Skeletal muscle satellite cell (primary cell): ENCODE results near the gene ERBB3.

Experiments used
- H3K27me3 ChIP-seq: 2 replicates; pipeline ENCODE4 v1.7.0; 2013; ENCODE audit warnings: low read length; ENCODE audit not compliant: control insufficient read depth, insufficient read depth
- H3K36me3 ChIP-seq: 2 replicates; pipeline ENCODE4 v1.7.0; 2013; ENCODE audit warnings: mild to moderate bottlenecking, control low read depth, low read length; ENCODE audit not compliant: insufficient read depth
- H3K4me1 ChIP-seq: 2 replicates; pipeline ENCODE4 v1.7.0; 2013; ENCODE audit warnings: low read length; ENCODE audit not compliant: control insufficient read depth, insufficient read depth
- H3K4me2 ChIP-seq: 2 replicates; pipeline ENCODE4 v1.7.0; 2013; ENCODE audit warnings: mild to moderate bottlenecking, low read length
- H3K4me3 ChIP-seq: 2 replicates; pipeline ENCODE4 v1.7.0; 2013; ENCODE audit warnings: low read length
- H3K9ac ChIP-seq: 2 replicates; pipeline ENCODE4 v1.7.0; 2013; ENCODE audit warnings: mild to moderate bottlenecking, low read depth, low read length, moderate library complexity
- H3K9me3 ChIP-seq: replicated peaks from 2 replicates; pipeline ENCODE4 v1.7.0; 2013; ENCODE audit warnings: mild to moderate bottlenecking, control low read depth, low read length

The ERBB3 gene

DNA sequence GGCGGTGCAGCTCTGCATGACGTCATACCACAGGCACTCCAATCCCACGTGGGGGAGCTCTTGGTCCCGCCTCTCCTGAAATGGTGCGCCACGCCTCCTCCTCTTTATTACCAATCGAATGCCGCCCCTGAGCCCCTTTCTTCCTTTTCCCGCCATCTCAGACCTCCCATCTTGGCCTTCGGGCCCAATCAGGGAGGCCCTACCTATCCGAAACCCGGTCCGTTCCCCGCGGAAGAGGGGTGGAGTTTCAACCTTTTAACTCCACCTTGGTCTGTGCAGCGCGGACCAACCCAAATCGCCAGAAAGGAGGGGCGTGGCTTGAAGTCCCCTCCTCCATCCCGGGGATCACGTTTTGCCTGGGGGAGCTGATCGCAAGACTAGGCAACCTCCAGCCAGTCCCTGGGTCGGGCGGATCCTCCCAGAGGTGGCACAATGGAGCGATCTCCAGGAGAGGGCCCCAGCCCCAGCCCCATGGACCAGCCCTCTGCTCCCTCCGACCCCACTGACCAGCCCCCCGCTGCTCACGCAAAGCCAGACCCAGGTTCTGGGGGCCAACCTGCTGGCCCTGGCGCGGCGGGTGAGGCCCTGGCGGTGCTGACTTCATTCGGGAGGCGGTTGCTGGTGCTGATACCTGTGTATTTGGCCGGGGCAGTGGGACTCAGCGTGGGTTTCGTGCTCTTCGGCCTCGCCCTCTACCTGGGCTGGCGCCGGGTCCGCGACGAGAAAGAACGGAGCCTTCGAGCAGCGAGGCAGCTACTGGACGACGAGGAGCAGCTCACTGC is 48.1 kb downstream of the ERBB3 start, which contains the start of gene ESYT1:
ESYT1 (plus strand) TSS at position 380 of the 782 bp plus-strand sequence; CDS start at position 433, 53 bp downstream.
- Histone ChIP-seq H3K4me1 (peaks cover 29% of the 10 kb centered on the region), H3K9ac (peak within 1 kb of the TSS; percentile 82), H3K9me3 (no peaks in the 10 kb centered on the region), H3K4me3 (peak within 1 kb of the TSS; percentile 83), H3K27me3 (no peaks in the 10 kb centered on the region), H3K36me3 (peaks cover 27% of the 10 kb centered on the region), H3K4me2 (peak within 1 kb of the TSS; percentile 87)

- H3K4me1 ChIP-seq: peaks cover 29% of the 10 kb centered on the region
- H3K27me3 ChIP-seq: no peaks in the 10 kb centered on the region
These were observed 48.8 kb downstream of the ERBB3 start for GRCh38 chr12:56128670-56129205.

GRCh38 chr12:56129206-56129941 is 49.4 kb downstream of the ERBB3 start:
- Histone ChIP-seq H3K4me2 (peak overlapping the region; percentile 87), H3K4me1 (peaks cover 29% of the 10 kb centered on the region), H3K4me3 (peak overlapping the region; percentile 83), H3K9me3 (no peaks in the 10 kb centered on the region), H3K9ac (peak overlapping the region; percentile 82), H3K36me3 (peaks cover 40% of the 10 kb centered on the region), H3K27me3 (no peaks in the 10 kb centered on the region)

More at GRCh38 chr12:56128670-56129205, 48.8 kb downstream of the ERBB3 start:
- peak overlapping the region; percentile 83 for H3K4me3 ChIP-seq
- peak overlapping the region; percentile 87 for H3K4me2 ChIP-seq
- peaks cover 33% of the 10 kb centered on the region for H3K36me3 ChIP-seq
- H3K9ac ChIP-seq: peak overlapping the region; percentile 82
- H3K9me3 ChIP-seq: no peaks in the 10 kb centered on the region

- Histone ChIP-seq H3K36me3 (peaks cover 41% of the 10 kb centered on the region), H3K9ac (peak overlapping the region; percentile 82)
These were observed 50.1 kb downstream of the ERBB3 start for GRCh38 chr12:56129942-56130495.

DNA sequence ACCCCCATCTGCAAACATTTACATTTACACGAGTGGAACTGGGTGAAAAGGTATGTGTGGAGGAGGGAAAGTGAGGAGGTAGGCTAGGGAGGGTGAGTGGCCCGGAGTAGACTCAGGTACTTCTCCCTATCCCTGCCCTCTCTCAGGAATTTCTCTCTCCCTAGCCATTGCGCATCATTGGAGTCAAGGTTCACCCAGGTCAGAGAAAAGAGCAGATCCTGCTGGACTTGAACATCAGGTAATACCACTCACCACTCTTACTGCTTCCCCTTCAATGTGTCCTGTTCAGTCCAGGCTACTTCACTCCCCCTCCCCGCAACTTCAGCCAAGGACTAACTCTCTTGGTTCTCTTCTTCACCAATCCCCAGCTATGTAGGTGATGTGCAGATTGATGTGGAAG is 50.9 kb downstream of the ERBB3 start:
- Histone ChIP-seq H3K4me3 (no peak overlapping the region), H3K4me2 (no peak overlapping the region), H3K27me3 (no peaks in the 10 kb centered on the region), H3K36me3 (peaks cover 44% of the 10 kb centered on the region), H3K9me3 (no peaks in the 10 kb centered on the region), H3K9ac (no peak overlapping the region), H3K4me1 (peaks cover 28% of the 10 kb centered on the region)

More at GRCh38 chr12:56129942-56130495, 50.1 kb downstream of the ERBB3 start:
- no peaks in the 10 kb centered on the region for H3K27me3 ChIP-seq
- no peaks in the 10 kb centered on the region for H3K9me3 ChIP-seq
- peak overlapping the region; percentile 83 for H3K4me3 ChIP-seq
- H3K4me1 ChIP-seq: peaks cover 29% of the 10 kb centered on the region
- H3K4me2 ChIP-seq: peak overlapping the region; percentile 87

- Histone ChIP-seq H3K36me3 (peaks cover 83% of the 10 kb centered on the region), H3K4me3 (no peak overlapping the region), H3K4me1 (peaks cover 6% of the 10 kb centered on the region), H3K9ac (no peak overlapping the region), H3K9me3 (no peaks in the 10 kb centered on the region), H3K27me3 (no peaks in the 10 kb centered on the region), H3K4me2 (no peak overlapping the region)
These were observed 54.9 kb downstream of the ERBB3 start for GRCh38 chr12:56134897-56135296.

DNA sequence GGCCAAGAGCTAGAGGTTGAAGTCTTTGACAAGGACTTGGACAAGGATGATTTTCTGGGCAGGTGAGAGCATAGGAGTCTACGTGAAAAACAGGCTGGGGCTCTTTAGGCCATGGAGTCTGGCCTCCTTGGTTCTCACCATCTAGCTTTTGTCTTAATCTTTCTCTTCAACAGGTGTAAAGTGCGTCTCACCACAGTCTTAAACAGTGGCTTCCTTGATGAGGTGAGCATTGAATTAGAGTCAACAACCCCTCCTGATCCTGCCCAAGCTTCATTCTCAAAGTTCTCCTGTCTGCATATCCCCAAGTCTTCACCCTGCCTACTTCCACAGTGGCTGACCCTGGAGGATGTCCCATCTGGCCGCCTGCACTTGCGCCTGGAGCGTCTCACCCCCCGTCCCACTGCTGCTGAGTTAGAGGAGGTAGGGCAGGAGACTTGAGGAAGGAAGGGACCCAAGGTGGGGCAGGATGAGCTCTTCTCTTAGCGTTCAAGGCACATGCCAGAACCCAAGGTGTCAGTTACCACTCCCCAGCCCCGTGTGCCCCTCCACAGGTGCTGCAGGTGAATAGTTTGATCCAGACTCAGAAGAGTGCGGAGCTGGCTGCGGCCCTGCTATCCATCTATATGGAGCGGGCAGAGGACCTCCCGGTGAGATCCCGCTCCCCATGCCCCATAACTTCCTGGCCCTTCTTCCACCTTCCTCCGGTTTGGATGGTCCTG is 58.0 kb downstream of the ERBB3 start:
- H3K9ac ChIP-seq: no peak overlapping the region
- H3K36me3 ChIP-seq: peaks cover 77% of the 10 kb centered on the region
- no peak overlapping the region for H3K4me3 ChIP-seq
- H3K27me3 ChIP-seq: no peaks in the 10 kb centered on the region
- no peak overlapping the region for H3K4me2 ChIP-seq
- H3K9me3 ChIP-seq: no peaks in the 10 kb centered on the region
- no peaks in the 10 kb centered on the region for H3K4me1 ChIP-seq

GRCh38 chr12:56141946-56142784 is 62.2 kb downstream of the ERBB3 start:
- H3K4me1 ChIP-seq: no peaks in the 10 kb centered on the region

GRCh38 chr12:56143217-56143616 is 63.3 kb downstream of the ERBB3 start:
- peaks cover 56% of the 10 kb centered on the region for H3K36me3 ChIP-seq
- no peaks in the 10 kb centered on the region for H3K27me3 ChIP-seq
- no peak overlapping the region for H3K4me2 ChIP-seq
- H3K9me3 ChIP-seq: no peaks in the 10 kb centered on the region
- H3K4me1 ChIP-seq: no peaks in the 10 kb centered on the region
- H3K4me3 ChIP-seq: no peak overlapping the region
- no peak overlapping the region for H3K9ac ChIP-seq

More at GRCh38 chr12:56141946-56142784, 62.2 kb downstream of the ERBB3 start:
- H3K4me2 ChIP-seq: no peak overlapping the region
- H3K4me3 ChIP-seq: no peak overlapping the region
- H3K36me3 ChIP-seq: peaks cover 67% of the 10 kb centered on the region
- H3K9ac ChIP-seq: no peak overlapping the region
- no peaks in the 10 kb centered on the region for H3K27me3 ChIP-seq
- H3K9me3 ChIP-seq: no peaks in the 10 kb centered on the region

DNA sequence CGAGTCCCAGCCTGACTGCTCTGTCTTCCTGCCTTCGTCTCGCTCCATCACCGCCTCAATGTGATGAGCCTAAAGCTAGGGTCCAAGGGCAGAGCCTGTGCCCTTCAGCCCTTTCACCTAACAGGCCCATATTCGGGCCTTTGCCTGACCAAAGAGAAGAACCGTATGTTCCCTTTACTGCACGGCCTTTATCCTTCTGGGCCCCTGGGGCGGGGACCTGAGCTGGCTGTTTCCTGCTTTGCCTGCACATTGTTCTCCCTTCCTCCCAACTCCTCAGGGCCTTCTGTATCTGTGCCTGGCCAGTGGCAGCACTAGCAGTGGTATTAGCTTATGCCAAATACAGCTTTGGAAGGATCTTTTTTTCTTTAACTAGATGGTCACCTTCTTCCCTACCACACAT is 63.9 kb downstream of the ERBB3 start:
- no peak overlapping the region for H3K4me3 ChIP-seq
- no peaks in the 10 kb centered on the region for H3K27me3 ChIP-seq
- H3K9ac ChIP-seq: no peak overlapping the region
- no peak overlapping the region for H3K4me2 ChIP-seq
- H3K36me3 ChIP-seq: peaks cover 50% of the 10 kb centered on the region
- no peaks in the 10 kb centered on the region for H3K4me1 ChIP-seq
- H3K9me3 ChIP-seq: no peaks in the 10 kb centered on the region
